ENCODE data around the gene TUFT1. TPM values are rescaled to one million over a fixed set of nuclear protein-coding genes. Genes with fewer than 3 reads are reported as not detected.
A peak's percentile ranks its signal among the peaks of the same experiment; 100 is the strongest.

Gene TUFT1
- total RNA-seq, 1 donor = 5.4 TPM

DNA sequence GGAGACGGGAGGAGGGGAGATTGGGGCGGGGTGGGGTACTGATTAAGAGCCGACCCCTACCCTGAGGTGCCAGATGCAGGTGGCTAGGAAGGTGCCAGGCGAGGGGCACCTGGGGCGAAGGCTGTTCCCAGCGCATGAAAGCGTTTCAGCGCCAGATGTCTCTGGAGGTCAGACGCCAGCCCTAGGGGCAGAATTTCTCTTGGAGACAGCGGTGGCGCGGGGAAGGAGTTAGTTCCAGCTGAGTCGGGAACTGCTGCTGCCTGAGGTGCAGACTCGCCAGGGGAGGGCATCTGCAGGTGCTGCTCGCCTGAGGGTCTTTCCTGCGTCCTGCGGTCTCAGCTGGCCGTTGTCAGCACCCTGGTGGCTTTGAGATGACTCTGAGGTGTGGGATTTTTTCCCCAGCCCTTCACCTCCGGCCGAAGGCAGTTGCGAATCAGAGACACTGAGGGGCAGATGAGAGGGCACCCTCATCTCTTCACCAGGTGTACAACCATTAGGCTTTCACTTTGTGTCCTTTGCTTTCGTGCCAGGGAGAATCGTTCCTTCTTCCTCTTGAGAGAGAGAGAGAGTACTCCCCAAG, 28.4 kb upstream of the TUFT1 start:
- no peak for DNase-seq (ENCODE audit: low read depth)
- peak overlapping the region; percentile 64 for H3K4me3 ChIP-seq (ENCODE audit: low read depth, low read length)
- TF ChIP-seq, protein P1, sequence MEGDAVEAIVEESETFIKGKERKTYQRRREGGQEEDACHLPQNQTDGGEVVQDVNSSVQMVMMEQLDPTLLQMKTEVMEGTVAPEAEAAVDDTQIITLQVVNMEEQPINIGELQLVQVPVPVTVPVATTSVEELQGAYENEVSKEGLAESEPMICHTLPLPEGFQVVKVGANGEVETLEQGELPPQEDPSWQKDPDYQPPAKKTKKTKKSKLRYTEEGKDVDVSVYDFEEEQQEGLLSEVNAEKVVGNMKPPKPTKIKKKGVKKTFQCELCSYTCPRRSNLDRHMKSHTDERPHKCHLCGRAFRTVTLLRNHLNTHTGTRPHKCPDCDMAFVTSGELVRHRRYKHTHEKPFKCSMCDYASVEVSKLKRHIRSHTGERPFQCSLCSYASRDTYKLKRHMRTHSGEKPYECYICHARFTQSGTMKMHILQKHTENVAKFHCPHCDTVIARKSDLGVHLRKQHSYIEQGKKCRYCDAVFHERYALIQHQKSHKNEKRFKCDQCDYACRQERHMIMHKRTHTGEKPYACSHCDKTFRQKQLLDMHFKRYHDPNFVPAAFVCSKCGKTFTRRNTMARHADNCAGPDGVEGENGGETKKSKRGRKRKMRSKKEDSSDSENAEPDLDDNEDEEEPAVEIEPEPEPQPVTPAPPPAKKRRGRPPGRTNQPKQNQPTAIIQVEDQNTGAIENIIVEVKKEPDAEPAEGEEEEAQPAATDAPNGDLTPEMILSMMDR (IDR thresholded peaks at IDR 0.05; ENCODE audit: insufficient read depth, low read length) = peak; percentile 11

DNA sequence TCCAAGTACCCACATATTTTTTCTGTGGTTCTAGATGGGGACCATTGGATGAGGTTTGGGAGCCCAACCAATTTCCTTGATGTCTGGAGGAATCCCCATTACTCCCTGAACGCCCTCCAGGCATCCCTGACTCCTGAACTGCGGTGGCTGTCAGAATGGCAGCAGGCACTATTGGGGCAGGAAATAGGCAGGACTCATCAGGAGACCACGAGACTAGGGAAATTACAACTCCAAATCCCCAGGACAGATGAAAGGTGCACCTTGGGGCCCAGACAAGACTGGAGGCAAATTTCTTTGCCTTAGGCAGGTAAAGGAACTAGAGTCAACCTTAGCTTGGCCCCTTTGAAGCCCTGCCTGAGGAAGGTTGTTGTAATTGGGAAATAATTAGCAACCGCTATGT, 27.8 kb upstream of the TUFT1 start:
- no peak overlapping the region for H3K4me3 ChIP-seq (ENCODE audit: low read depth, low read length)
- TF ChIP-seq, protein P1 (IDR thresholded peaks at IDR 0.05; ENCODE audit: insufficient read depth, low read length) = no peak
- no peak for DNase-seq (ENCODE audit: low read depth)

DNA sequence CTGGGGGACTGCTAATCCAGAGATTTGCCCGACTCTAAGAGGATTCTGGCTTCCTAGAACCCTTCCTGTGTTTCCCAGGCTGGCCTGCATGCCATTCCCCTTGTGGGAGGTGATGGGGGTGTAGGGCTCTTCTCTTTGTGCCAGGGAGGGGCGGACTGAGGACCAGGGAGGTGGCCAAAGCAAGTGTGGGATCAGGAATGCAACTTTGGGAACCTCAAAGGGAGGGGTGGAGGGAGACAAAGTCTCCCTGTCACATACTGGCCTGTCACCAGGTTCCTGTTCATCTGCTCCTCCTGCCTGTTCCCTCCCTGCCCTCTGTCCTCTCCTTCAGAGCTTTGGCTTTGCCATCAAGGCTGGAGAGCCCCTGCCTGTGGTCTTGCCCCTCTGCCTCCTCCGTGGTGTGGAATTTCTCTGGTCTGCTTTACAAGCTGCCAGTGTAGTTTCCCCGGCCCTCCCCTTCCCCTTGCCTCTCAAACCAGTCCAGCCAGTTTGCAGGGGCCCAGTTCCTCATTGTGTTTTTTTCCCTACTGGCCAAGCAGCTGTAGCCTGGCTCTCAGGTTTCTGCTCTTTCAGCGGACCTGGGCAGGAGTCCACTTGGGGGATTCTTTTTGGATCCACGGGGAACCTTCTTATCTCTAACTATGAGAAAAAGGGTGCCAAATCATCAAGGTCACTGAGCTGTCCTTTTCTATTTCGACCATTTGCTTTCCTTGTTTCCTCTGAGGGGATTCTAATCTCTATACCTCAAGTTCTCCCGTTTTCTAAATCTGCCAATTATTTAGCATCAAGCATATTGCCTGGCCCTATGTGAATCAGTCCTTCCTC, 27.1 kb upstream of the TUFT1 start:
- TF ChIP-seq, protein P1 (IDR thresholded peaks at IDR 0.05; ENCODE audit: insufficient read depth, low read length) = no peak
- no peak for DNase-seq (ENCODE audit: low read depth)
- no peak overlapping the region for H3K4me3 ChIP-seq (ENCODE audit: low read depth, low read length)

DNA sequence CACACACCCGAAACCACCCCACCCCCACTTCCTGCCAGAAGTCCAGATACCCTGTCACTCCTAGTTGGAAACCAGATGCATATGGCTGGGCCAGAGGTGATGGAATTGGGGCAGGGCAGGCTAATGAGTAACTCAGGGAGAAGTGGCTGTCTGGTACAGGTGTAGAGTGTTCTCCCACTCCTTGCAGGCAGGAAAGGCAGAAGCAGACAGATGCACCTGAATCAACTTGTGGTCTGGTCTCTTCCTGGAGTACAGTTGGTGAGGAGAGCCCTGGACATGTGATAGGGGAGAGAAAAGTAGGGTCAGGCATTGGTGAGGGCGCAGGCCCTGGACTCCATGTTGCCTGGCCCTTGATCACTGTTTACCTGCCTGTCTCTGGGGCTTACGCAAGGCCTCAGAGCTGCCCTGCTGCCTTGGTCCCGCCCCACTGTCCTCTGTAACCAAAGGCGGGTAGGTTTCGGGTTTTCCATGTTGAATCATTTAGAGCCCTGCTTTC, 26.4 kb upstream of the TUFT1 start:
- H3K4me3 ChIP-seq (ENCODE audit: low read depth, low read length) = no peak overlapping the region
- TF ChIP-seq, protein P1 (IDR thresholded peaks at IDR 0.05; ENCODE audit: insufficient read depth, low read length) = no peak
- DNase-seq (ENCODE audit: low read depth) = no peak

DNA sequence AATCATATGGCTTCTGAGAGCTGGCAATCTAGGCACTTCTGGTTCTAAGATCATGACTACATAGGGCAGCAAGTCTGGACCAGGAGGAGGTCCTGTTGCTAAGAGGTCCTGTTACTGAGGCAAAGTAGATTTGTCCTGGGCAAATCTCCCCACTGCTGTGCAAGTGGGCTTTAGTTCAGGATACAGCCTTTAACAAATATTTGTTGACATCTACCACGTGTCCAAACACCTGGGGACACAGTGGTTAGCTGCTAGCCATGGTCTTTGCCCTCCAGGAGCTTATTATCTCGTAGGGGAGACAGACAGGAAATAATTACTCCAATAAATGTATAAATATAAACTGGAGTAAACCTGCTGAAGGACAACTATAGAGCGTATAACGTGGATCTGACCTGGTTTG, 25.7 kb upstream of the TUFT1 start:
- no peak for DNase-seq (ENCODE audit: low read depth)
- no peak overlapping the region for H3K4me3 ChIP-seq (ENCODE audit: low read depth, low read length)
- TF ChIP-seq, protein P1 (IDR thresholded peaks at IDR 0.05; ENCODE audit: insufficient read depth, low read length) = no peak

DNA sequence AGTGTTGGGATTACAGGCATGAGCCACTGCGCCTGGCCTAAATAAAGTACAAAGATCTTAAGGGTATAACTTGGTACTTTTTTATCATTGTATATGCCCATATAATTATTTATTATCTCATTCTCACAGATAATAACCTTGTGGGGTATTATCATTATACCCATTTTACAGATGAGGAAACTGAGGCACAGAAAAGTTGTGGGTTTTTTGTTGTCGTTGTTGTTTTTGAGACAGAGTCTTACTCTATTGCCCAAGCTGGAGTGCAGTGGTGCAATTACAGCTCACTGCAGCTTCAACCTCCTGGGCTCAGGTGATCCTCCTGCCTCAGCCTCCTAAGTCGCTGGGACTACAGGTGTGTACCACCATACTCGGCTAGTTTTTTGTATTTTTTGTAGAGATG, 24.8 kb upstream of the TUFT1 start:
- H3K4me3 ChIP-seq (ENCODE audit: low read depth, low read length) = no peak overlapping the region
- TF ChIP-seq, protein P1 (IDR thresholded peaks at IDR 0.05; ENCODE audit: insufficient read depth, low read length) = no peak
- DNase-seq (ENCODE audit: low read depth) = no peak

Measured in fibroblast of the aortic adventitia (primary cell).